GM23338 (cell line): ENCODE results near the gene SCNN1A. TPM values are rescaled to one million over a fixed set of nuclear protein-coding genes. Genes with fewer than 3 reads are reported as not detected.

Source experiments
- ATAC-seq: fragments of 200-7000 bp; cut with Tn5 transposase; 3 replicates; pipeline ENCODE4 v1.9.1; 2020
- DNase-seq: peaks from one replicate; pipeline ENCODE4 v3.0.0-alpha.2; 2015; ENCODE audit warnings: low spot score
- H2AFZ ChIP-seq: fragments of 200-600 bp; sonication (generic); 2 replicates; pipeline ENCODE4 v1.8.0; 2016; ENCODE audit warnings: antibody characterized with exemption, mild to moderate bottlenecking, moderate library complexity
- H3F3A ChIP-seq: fragments of 200-600 bp; sonication (generic); replicated peaks from 2 replicates; pipeline ENCODE4 v1.8.0; 2017; ENCODE audit warnings: antibody characterized with exemption, mixed run types, low read depth
- H3K27ac ChIP-seq: fragments of 200-600 bp; sonication (generic); 2 replicates; pipeline ENCODE4 v1.6.1; 2016; ENCODE audit warnings: low read depth
- H3K27me3 ChIP-seq: fragments of 200-600 bp; sonication (generic); 2 replicates; pipeline ENCODE4 v1.8.0; 2016; ENCODE audit warnings: mild to moderate bottlenecking, mixed run types, moderate library complexity; ENCODE audit not compliant: insufficient read depth
- H3K36me3 ChIP-seq: fragments of 200-600 bp; sonication (generic); 2 replicates; pipeline ENCODE4 v1.8.0; 2016; ENCODE audit warnings: mild to moderate bottlenecking; ENCODE audit not compliant: insufficient read depth
- H3K4me1 ChIP-seq: fragments of 200-600 bp; sonication (generic); 2 replicates; pipeline ENCODE4 v1.8.0; 2016; ENCODE audit warnings: mild to moderate bottlenecking, moderate library complexity; ENCODE audit not compliant: insufficient read depth
- H3K4me2 ChIP-seq: fragments of 200-600 bp; sonication (generic); 2 replicates; pipeline ENCODE4 v1.7.1; 2017; ENCODE audit warnings: mixed run types
- H3K4me3 ChIP-seq: fragments of 200-600 bp; sonication (generic); 2 replicates; pipeline ENCODE4 v1.6.1; 2016; ENCODE audit warnings: mixed run types
- H3K79me2 ChIP-seq: fragments of 200-600 bp; sonication (generic); replicated peaks from 2 replicates; pipeline ENCODE4 v1.8.0; 2017; ENCODE audit warnings: mild to moderate bottlenecking; ENCODE audit not compliant: insufficient read depth
- H3K9me2 ChIP-seq: fragments of 200-600 bp; sonication (generic); 2 replicates; pipeline ENCODE4 v1.8.0; 2017; ENCODE audit not compliant: insufficient read depth
- H4K20me1 ChIP-seq: fragments of 200-600 bp; sonication (generic); replicated peaks from 2 replicates; pipeline ENCODE4 v1.8.0; 2017; ENCODE audit warnings: mild to moderate bottlenecking; ENCODE audit not compliant: insufficient read depth
- H3K27ac Mint-ChIP-seq: 2 replicates; pipeline ENCODE4 v1.8.0; 2020; ENCODE audit warnings: inconsistent platforms, mild to moderate bottlenecking, moderate library complexity, mixed read lengths
- H3K27me3 Mint-ChIP-seq: 3 replicates; pipeline ENCODE4 v1.8.0; 2022; ENCODE audit warnings: low read depth, mild to moderate bottlenecking, moderate library complexity, mixed read lengths, inconsistent platforms; ENCODE audit not compliant: insufficient read depth, poor library complexity
- H3K36me3 Mint-ChIP-seq: 3 replicates; pipeline ENCODE4 v1.8.0; 2021; ENCODE audit warnings: low read depth, mild to moderate bottlenecking, inconsistent platforms, moderate library complexity, mixed read lengths
- H3K4me1 Mint-ChIP-seq: 3 replicates; pipeline ENCODE4 v1.8.0; 2020; ENCODE audit warnings: mild to moderate bottlenecking, inconsistent platforms, mixed read lengths
- H3K4me3 Mint-ChIP-seq: 3 replicates; pipeline ENCODE4 v1.8.0; 2021; ENCODE audit warnings: moderate library complexity, mild to moderate bottlenecking, inconsistent platforms, mixed read lengths
- H3K9me3 Mint-ChIP-seq: 3 replicates; pipeline ENCODE4 v1.8.0; 2020; ENCODE audit warnings: moderate library complexity, mild to moderate bottlenecking, inconsistent platforms, mixed read lengths
- CREB1 ChIP-seq: fragments of 250-450 bp; sonication (Bioruptor Pico); IDR thresholded peaks from 2 replicates; pipeline ENCODE4 v1.5.0; 2020; ENCODE audit warnings: low read depth, mild to moderate bottlenecking, moderate library complexity
- CTCF ChIP-seq, 2 experiments: fragments of 200-600 bp in 1 of 2; sonication (generic) in 1 of 2; conservative IDR thresholded peaks; 2 replicates each; pipeline versions ENCODE4 v1.5.1 to v1.6.1; 2016 to 2017; ENCODE audit warnings: antibody characterized with exemption in 2 of 2, low read depth in 2 of 2, mild to moderate bottlenecking in 2 of 2, moderate library complexity in 1 of 2
- ETS1 ChIP-seq: IDR thresholded peaks from 2 replicates; pipeline ENCODE4 v1.6.1; 2016; ENCODE audit warnings: antibody characterized with exemption
- EZH2 ChIP-seq: fragments of 200-600 bp; sonication (generic); IDR thresholded peaks from one replicate; pipeline ENCODE4 v1.8.0; 2017; ENCODE audit warnings: antibody characterized with exemption, mild to moderate bottlenecking, low read depth; ENCODE audit not compliant: unreplicated experiment
- EZH2phosphoT487 ChIP-seq: fragments of 200-600 bp; sonication (generic); IDR thresholded peaks from one replicate; pipeline ENCODE4 v1.8.1; 2018; ENCODE audit warnings: antibody characterized with exemption; ENCODE audit not compliant: unreplicated experiment
- JUNB ChIP-seq: IDR thresholded peaks from one replicate; pipeline ENCODE4 v1.6.1; 2016; ENCODE audit warnings: antibody characterized with exemption; ENCODE audit not compliant: unreplicated experiment
- NANOG ChIP-seq: IDR thresholded peaks from 2 replicates; pipeline ENCODE4 v1.6.1; 2016; ENCODE audit warnings: antibody characterized with exemption, borderline replicate concordance
- POLR2AphosphoS5 ChIP-seq: IDR thresholded peaks from 2 replicates; pipeline ENCODE4 v1.6.1; 2016; ENCODE audit warnings: antibody characterized with exemption, low read depth
- REST ChIP-seq: IDR thresholded peaks from one replicate; pipeline ENCODE4 v1.6.1; 2018; ENCODE audit warnings: antibody characterized with exemption; ENCODE audit not compliant: unreplicated experiment
- STAT1 ChIP-seq: IDR thresholded peaks from one replicate; pipeline ENCODE4 v1.6.1; 2016; ENCODE audit warnings: antibody characterized with exemption; ENCODE audit not compliant: unreplicated experiment
- ZNF114 ChIP-seq: fragments of 250-450 bp; sonication (Bioruptor Pico); IDR thresholded peaks from 2 replicates; pipeline ENCODE4 v1.5.0; 2020; ENCODE audit warnings: mild to moderate bottlenecking, moderate library complexity
- ZNF331 ChIP-seq: fragments of 250-450 bp; sonication (Bioruptor Pico); IDR thresholded peaks from 2 replicates; pipeline ENCODE4 v1.5.0; 2020; ENCODE audit warnings: low read depth, mild to moderate bottlenecking, moderate library complexity
- ZNF462 ChIP-seq: fragments of 250-450 bp; sonication (Bioruptor Pico); IDR thresholded peaks from 2 replicates; pipeline ENCODE4 v1.5.0; 2020; ENCODE audit warnings: mild to moderate bottlenecking, moderate library complexity
- polyA plus RNA-seq: library from polyadenylated mRNA; unstranded; fragments of >200 nt; fragmentation: Nextera tagmentation; extraction: Ambion mirVana; gene quantifications from 2 replicates; pipeline ENCODE4 v1.2.1, GENCODE V29; 2016
- total RNA-seq: library from RNA; depleted of rRNA; stranded (reverse); fragments of >200 nt; shearing (Covaris generic); gene quantifications from 2 replicates; pipeline ENCODE4 v1.2.3, GENCODE V29; 2014

The SCNN1A gene
- total and polyA plus RNA-seq, 2 experiments from 2014 or later: 37.1 to 125 TPM

GRCh38 chr12:6321905-6322304, 53.5 kb downstream of the SCNN1A start:
- Mint-ChIP-seq H3K4me1 (peaks cover 63% of the 10 kb centered on the region), H3K9me3 (no peaks in the 10 kb centered on the region; the same call in 2 of the 3 replicates), H3K27ac (peak overlapping the region; percentile 90), H3K36me3 (peaks cover 38% of the 10 kb centered on the region), H3K27me3 (peaks cover 44% of the 10 kb centered on the region), H3K4me3 (no peak overlapping the region; the same call in 2 of the 3 replicates)
- peaks cover 12% of the 10 kb centered on the region; the same call in 1 of the 2 replicates for H3K36me3 ChIP-seq
- no peak overlapping the region for H3K4me3 ChIP-seq
- H3K27ac ChIP-seq: peak overlapping the region; percentile 88; the same call in 1 of the 2 replicates
- ATAC-seq (no peak), DNase-seq (no peak)
- H3K27me3 ChIP-seq: no peaks in the 10 kb centered on the region
- peaks cover 37% of the 10 kb centered on the region for H3K4me1 ChIP-seq
- H2AFZ ChIP-seq: no peak overlapping the region
- TF ChIP-seq REST (no peak), ETS1 (no peak), STAT1 (no peak), ZNF331 (CRISPR knock-in tag) (no peak), CREB1 (no peak), ZNF462 (no peak), JUNB (no peak), NANOG (no peak), CTCF (conservative IDR thresholded peaks at IDR 0.05; ENCODE audit: low read depth in 2 of 2) (no peak), ZNF114 (no peak), POLR2AphosphoS5 (no peak), EZH2phosphoT487 (no peak), EZH2 (no peak)
- peaks cover 33% of the 10 kb centered on the region for H3F3A ChIP-seq
- no peaks in the 10 kb centered on the region for H3K9me2 ChIP-seq
- H3K4me2 ChIP-seq: peak overlapping the region; percentile 68; the same call in 1 of the 2 replicates
- H4K20me1 ChIP-seq: no peaks in the 10 kb centered on the region
- H3K79me2 ChIP-seq: no peaks in the 10 kb centered on the region
